ENCODE data around the gene FCRLA. TPM values are rescaled to one million over a fixed set of nuclear protein-coding genes. Genes with fewer than 3 reads are reported as not detected.

Gene FCRLA
- not detected in 2 replicates for total RNA-seq

DNA sequence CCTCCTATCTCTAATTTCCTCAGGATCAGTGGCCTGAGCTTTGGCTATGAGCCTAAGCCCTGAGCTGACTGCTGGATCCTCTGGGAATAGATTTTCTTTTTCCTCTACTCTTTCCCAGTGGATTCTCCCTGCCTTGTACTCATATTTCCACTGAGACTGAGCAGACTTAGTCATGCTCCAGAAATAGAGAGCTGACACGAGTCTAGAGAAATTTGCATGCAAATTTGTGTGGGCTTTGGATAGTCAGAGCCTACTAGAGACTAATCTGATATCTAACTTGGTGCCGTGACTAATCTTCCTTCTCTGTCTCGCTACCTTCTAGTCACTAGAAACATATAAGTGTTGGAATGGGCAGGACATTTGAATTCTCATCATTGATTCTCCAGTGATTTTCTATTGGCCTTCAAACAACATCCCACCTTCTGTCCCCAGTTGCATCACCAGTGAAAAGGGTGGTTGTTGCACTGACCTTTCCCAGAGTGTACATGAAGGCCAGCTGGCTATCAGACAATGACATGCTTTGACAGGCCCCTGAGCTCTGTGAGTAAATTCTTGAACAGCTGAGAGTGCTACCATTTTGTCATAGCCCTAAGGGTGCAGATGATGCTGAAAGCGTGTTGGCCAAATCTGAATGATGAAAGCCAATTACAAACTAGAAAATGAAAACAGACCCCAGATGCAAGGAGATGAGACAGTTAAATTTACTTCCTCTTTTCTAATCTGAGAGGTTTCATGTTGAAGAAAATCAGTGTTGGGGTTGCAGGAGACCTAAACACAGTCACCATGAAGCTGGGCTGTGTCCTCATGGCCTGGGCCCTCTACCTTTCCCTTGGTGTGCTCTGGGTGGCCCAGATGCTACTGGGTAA, at the start of gene FCRLA:
TSS of gene FCRLA (plus strand) at position 748 of the 866 bp plus-strand sequence. CDS start at position 784, 36 bp downstream.

DNA sequence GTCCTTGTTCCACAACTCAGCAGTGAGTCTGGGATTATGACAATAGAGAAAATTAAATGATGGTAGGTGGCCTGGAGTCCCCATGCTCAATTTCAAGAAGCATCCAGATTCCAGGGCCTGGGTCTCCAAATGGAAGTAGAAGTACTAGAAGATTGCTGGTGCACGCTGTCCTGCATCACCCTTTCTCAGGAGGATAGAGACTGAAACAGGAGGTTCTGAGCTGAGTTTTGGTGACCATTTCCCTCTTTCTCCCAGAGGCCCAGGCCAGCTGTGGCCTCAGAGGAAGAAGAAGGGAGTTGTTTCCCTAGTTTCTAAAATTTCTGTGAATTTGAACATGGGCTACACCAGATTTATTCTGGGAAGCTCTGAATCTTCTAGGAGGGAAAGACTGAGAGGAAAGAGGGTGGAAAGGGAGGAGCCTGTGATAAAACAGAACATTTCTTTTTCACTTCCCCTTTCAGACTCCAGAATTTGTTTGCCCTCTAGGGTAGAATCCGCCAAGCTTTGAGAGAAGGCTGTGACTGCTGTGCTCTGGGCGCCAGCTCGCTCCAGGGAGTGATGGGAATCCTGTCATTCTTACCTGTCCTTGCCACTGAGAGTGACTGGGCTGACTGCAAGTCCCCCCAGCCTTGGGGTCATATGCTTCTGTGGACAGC, 44.2 kb upstream of the FCRLA start, which contains the start of gene FCGR2B:
TSS of gene FCGR2B (plus strand) at position 460 of the 656 bp plus-strand sequence. CDS start at position 559, 99 bp downstream.

GRCh38 chr1:161720956-161721737, 14.1 kb downstream of the FCRLA start, which contains the start of gene FCRLB:
Gene FCRLB (plus strand): TSS chr1:161721544. CDS start chr1:161722673, 1,129 bp downstream.

DNA sequence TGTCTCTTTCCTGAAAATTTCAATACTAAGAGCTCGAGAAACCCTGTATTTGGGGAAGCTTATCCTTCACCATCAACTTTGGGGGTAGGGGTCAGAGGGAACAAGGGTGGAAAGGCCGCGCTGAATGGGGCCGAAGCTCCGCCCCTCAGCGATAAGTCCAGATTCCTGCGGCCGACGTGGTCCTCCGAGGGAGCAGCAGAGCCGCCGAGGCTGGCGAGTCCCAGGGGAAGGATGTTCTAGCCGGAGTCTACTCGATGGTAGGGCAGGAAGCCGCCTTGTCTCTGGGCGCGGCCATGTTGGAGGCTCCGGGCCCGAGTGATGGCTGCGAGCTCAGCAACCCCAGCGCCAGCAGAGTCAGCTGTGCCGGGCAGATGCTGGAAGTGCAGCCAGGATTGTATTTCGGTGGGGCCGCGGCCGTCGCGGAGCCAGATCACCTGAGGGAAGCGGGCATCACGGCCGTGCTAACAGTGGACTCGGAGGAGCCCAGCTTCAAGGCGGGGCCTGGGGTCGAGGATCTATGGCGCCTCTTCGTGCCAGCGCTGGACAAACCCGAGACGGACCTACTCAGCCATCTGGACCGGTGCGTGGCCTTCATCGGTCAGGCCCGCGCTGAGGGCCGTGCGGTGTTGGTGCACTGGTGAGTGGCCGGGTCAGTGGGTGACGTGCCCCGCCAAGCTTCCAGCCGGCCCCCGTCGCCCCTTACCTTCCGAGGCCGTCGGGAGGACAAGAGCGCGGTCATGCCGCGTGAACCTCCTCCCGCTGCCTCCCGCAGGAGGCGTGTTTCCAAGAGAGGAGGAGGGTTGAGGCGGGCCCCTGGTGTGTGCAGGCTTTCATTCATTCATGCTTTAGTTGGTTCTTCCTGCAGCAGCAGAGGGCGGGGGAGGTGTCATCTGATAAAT, 42.7 kb downstream of the FCRLA start, which contains the start of gene DUSP12:
TSS of gene DUSP12 (plus strand) at position 278 of the 899 bp plus-strand sequence. CDS start at position 294, 16 bp downstream.

Other genes starting within 250 kb of the FCRLA start
- not detected in 2 replicates for gene FCGR2A, start 201.8 kb upstream of the FCRLA start, total RNA-seq
- gene HSPA6, start 182.7 kb upstream of the FCRLA start, total RNA-seq = 0.30 and 0.32 TPM in 2 replicates
- not detected in 2 replicates for gene FCGR3A, start 157.4 kb upstream of the FCRLA start, total RNA-seq
- not detected in 2 replicates for gene FCGR3B, start 76.1 kb upstream of the FCRLA start, total RNA-seq
- under 0.01 TPM in 1 of 2 replicates, not detected in the other for gene FCGR2B, start 44.1 kb upstream of the FCRLA start, total RNA-seq
- 1.4 and 1.9 TPM in 2 replicates for gene FCRLB, start 14.3 kb downstream of the FCRLA start, total RNA-seq
- gene DUSP12, start 42.6 kb downstream of the FCRLA start, total RNA-seq = 34.8 and 36.2 TPM in 2 replicates
- gene ATF6, start 59.1 kb downstream of the FCRLA start, total RNA-seq = 41.3 and 41.5 TPM in 2 replicates

Data from epithelial cell of umbilical artery (primary cell).